Stimulated activated CD4-positive, alpha-beta T cell treated with anti-CD3 and anti-CD28 coated beads, Interleukin-15, amount 100 ng/mL, for 24 hours (primary cell): Measurements from ENCODE around the gene TPST1.
"Not testable (repeated sequence)": the region's sequence is repeated elsewhere in the genome, so short reads cannot be mapped to it uniquely, and the experiment has no call there.

Source experiments
- DNase-seq: peaks from one replicate; pipeline ENCODE4 v3.0.0-alpha.2; 2020

TPST1 gene

GRCh38 chr7:66297579-66297978, 92.4 kb downstream of the TPST1 start:
- DNase-seq, result no peak

GRCh38 chr7:66301249-66301648, 96.1 kb downstream of the TPST1 start:
- DNase-seq, result no peak

- no peak for DNase-seq
These were observed 96.6 kb downstream of the TPST1 start for GRCh38 chr7:66301737-66302136.

- no peak for DNase-seq
These were observed 98.5 kb downstream of the TPST1 start for GRCh38 chr7:66303454-66304155.

- no peak for DNase-seq
These were observed 99.4 kb downstream of the TPST1 start for GRCh38 chr7:66304536-66304935.

- no peak for DNase-seq
These were observed 101.1 kb downstream of the TPST1 start for GRCh38 chr7:66306243-66306642.

GRCh38 chr7:66307591-66308215, 102.6 kb downstream of the TPST1 start:
- no peak for DNase-seq

- no peak for DNase-seq
These were observed 103.3 kb downstream of the TPST1 start for GRCh38 chr7:66308411-66308810.

- no peak for DNase-seq
These were observed 105.5 kb downstream of the TPST1 start for GRCh38 chr7:66310620-66311019.

GRCh38 chr7:66313886-66314568, 108.9 kb downstream of the TPST1 start:
- DNase-seq, result no peak

- no peak for DNase-seq
These were observed 110.1 kb downstream of the TPST1 start for GRCh38 chr7:66315192-66315591.

- no peak for DNase-seq
These were observed 114.4 kb downstream of the TPST1 start for GRCh38 chr7:66319407-66319979.

GRCh38 chr7:66321283-66321682, 116.1 kb downstream of the TPST1 start:
- no peak for DNase-seq

- no peak for DNase-seq
These were observed 118.1 kb downstream of the TPST1 start for GRCh38 chr7:66323114-66323796.

GRCh38 chr7:66324985-66325384, 119.9 kb downstream of the TPST1 start:
- DNase-seq, result not testable (repeated sequence)

- DNase-seq, result no peak
These were observed 121.5 kb downstream of the TPST1 start for GRCh38 chr7:66326501-66327215.

- DNase-seq, result no peak
These were observed 125.8 kb downstream of the TPST1 start for GRCh38 chr7:66330961-66331360.

- DNase-seq, result no peak
These were observed 126.7 kb downstream of the TPST1 start for GRCh38 chr7:66331883-66332282.

GRCh38 chr7:66333443-66333842, 128.3 kb downstream of the TPST1 start:
- no peak for DNase-seq

GRCh38 chr7:66335318-66335717, 130.2 kb downstream of the TPST1 start:
- no peak for DNase-seq

GRCh38 chr7:66336760-66337159, 131.6 kb downstream of the TPST1 start:
- no peak for DNase-seq

- no peak for DNase-seq
These were observed 134.0 kb downstream of the TPST1 start for GRCh38 chr7:66339141-66339540.

GRCh38 chr7:66344166-66344565, 139.0 kb downstream of the TPST1 start:
- DNase-seq, result no peak
